Fibroblast of lung (primary cell): ENCODE measurements around the gene CTF1. TPM values are rescaled to one million over a fixed set of nuclear protein-coding genes. Genes with fewer than 3 reads are reported as not detected.

Experiments used
- DNase-seq, 2 donors: peaks; one replicate each; pipeline versions ENCODE4 v3.0.0 to v3.0.0-alpha.2; 2010; ENCODE audit warnings: low read depth in 2 of 2
- H2AFZ ChIP-seq: 2 replicates; pipeline ENCODE4 v1.5.1; 2012; ENCODE audit warnings: low read length, control low read depth, inconsistent platforms
- H3K27ac ChIP-seq: 2 replicates; pipeline ENCODE4 v1.5.1; 2011; ENCODE audit warnings: low read length, control low read depth; ENCODE audit not compliant: insufficient read depth
- H3K27me3 ChIP-seq: 2 replicates; pipeline ENCODE4 v1.5.1; 2011; ENCODE audit warnings: mild to moderate bottlenecking, low read length; ENCODE audit not compliant: control insufficient read depth, insufficient read depth
- H3K36me3 ChIP-seq: 2 replicates; pipeline ENCODE4 v1.5.1; 2011; ENCODE audit warnings: low read length; ENCODE audit not compliant: control insufficient read depth, insufficient read depth
- H3K4me1 ChIP-seq: 2 replicates; pipeline ENCODE4 v1.5.1; 2011; ENCODE audit warnings: low read length; ENCODE audit not compliant: control insufficient read depth, insufficient read depth; ENCODE audit errors: extremely low read depth
- H3K4me2 ChIP-seq: 2 replicates; pipeline ENCODE4 v1.5.1; 2011; ENCODE audit warnings: low read length, control low read depth; ENCODE audit not compliant: insufficient read depth; ENCODE audit errors: extremely low read depth
- H3K4me3 ChIP-seq, 4 experiments: fragments of 200-600 bp in 1 of 4; sonication (generic) in 1 of 4; replicated peaks in 1 of 4; 2 replicates each; pipeline ENCODE4 v1.5.1; 2011 to 2016; ENCODE audit warnings: low read length in 4 of 4, low read depth in 3 of 4, mild to moderate bottlenecking in 3 of 4, control low read depth in 2 of 4, inconsistent platforms in 1 of 4, mixed read lengths in 1 of 4; ENCODE audit not compliant: insufficient read depth in 1 of 4; ENCODE audit errors: control extremely low read depth in 1 of 4
- H3K79me2 ChIP-seq: 2 replicates; pipeline ENCODE4 v1.5.1; 2012; ENCODE audit warnings: mild to moderate bottlenecking, low read length, inconsistent platforms; ENCODE audit not compliant: control insufficient read depth, insufficient read depth
- H3K9ac ChIP-seq: 2 replicates; pipeline ENCODE4 v1.5.1; 2011; ENCODE audit warnings: mild to moderate bottlenecking, low read length, control low read depth; ENCODE audit not compliant: insufficient read depth
- H3K9me3 ChIP-seq: 2 replicates; pipeline ENCODE4 v1.5.1; 2012; ENCODE audit warnings: low read depth, low read length; ENCODE audit not compliant: control insufficient read depth, insufficient read depth
- H4K20me1 ChIP-seq: 2 replicates; pipeline ENCODE4 v1.5.1; 2011; ENCODE audit warnings: low read length; ENCODE audit not compliant: control insufficient read depth, insufficient read depth; ENCODE audit errors: extremely low read depth
- CTCF ChIP-seq, 2 donors: IDR thresholded peaks in 1 of 2; conservative IDR thresholded peaks in 1 of 2; 1 replicate in 1 of 2; 2 replicates in 1 of 2; pipeline ENCODE4 v1.5.1; 2011 to 2012; ENCODE audit warnings: low read length in 2 of 2, control low read depth in 1 of 2, inconsistent platforms in 1 of 2, low read depth in 1 of 2, mild to moderate bottlenecking in 1 of 2
- EZH2 ChIP-seq: IDR thresholded peaks from 2 replicates; pipeline ENCODE4 v1.5.1; 2012; ENCODE audit warnings: low read length, control low read depth, mild to moderate bottlenecking; ENCODE audit errors: missing control alignments
- polyA plus RNA-seq, 2 donors: library from polyadenylated mRNA; depleted of rRNA in 1 of 2; stranded (reverse) in 1 of 2; unstranded in 1 of 2; fragments of >200 nt; gene quantifications; 2 replicates each; pipeline ENCODE4 v1.2.1, GENCODE V29; 2011 to 2012; ENCODE audit warnings: missing spikeins in 1 of 2
- total RNA-seq: library from RNA; depleted of rRNA; stranded (reverse); fragments of >200 nt; gene quantifications from 2 replicates; pipeline ENCODE4 v1.2.1, GENCODE V29; 2014

CTF1 gene
- total and polyA plus RNA-seq, 2 donors (not counting 1 experiment from before 2014, with no cell fraction given) = 5.3 to 8.8 TPM

- TF ChIP-seq EZH2 (no peak), CTCF (conservative IDR thresholded peaks at IDR 0.05 in 1 of 2, IDR thresholded peaks at IDR 0.05 in 1 of 2; ENCODE audit: low read depth in 1 of 2, low read length in 2 of 2) (no peak)
- H3K4me1 ChIP-seq = peaks cover 4% of the 10 kb centered on the region
- H3K79me2 ChIP-seq = no peaks in the 10 kb centered on the region
- no peaks in the 10 kb centered on the region for H3K9me3 ChIP-seq
- H3K4me3 ChIP-seq = no peak overlapping the region
- H3K9ac ChIP-seq = no peak overlapping the region
- H2AFZ ChIP-seq = no peak overlapping the region
- H3K27ac ChIP-seq = no peak overlapping the region
- H3K36me3 ChIP-seq = peaks cover 18% of the 10 kb centered on the region
- no peak overlapping the region for H3K4me2 ChIP-seq
- no peak for DNase-seq
- H4K20me1 ChIP-seq = no peaks in the 10 kb centered on the region
- H3K27me3 ChIP-seq = no peaks in the 10 kb centered on the region
Observed at GRCh38 chr16:30942426-30942806, 46.0 kb downstream of the CTF1 start.

GRCh38 chr16:30944352-30944751 is 47.9 kb downstream of the CTF1 start:
- Histone ChIP-seq H3K9me3 (no peaks in the 10 kb centered on the region), H3K36me3 (peaks cover 18% of the 10 kb centered on the region), H4K20me1 (no peaks in the 10 kb centered on the region), H3K4me3 (no peak overlapping the region), H3K79me2 (no peaks in the 10 kb centered on the region), H3K4me2 (no peak overlapping the region), H3K4me1 (peaks cover 3% of the 10 kb centered on the region), H3K27ac (no peak overlapping the region), H3K9ac (no peak overlapping the region), H3K27me3 (no peaks in the 10 kb centered on the region), H2AFZ (no peak overlapping the region)
- TF ChIP-seq EZH2 (no peak), CTCF (conservative IDR thresholded peaks at IDR 0.05 in 1 of 2, IDR thresholded peaks at IDR 0.05 in 1 of 2; ENCODE audit: low read depth in 1 of 2, low read length in 2 of 2) (no peak)
- no peak for DNase-seq

- Histone ChIP-seq H3K4me3 (no peak overlapping the region), H4K20me1 (no peaks in the 10 kb centered on the region), H3K79me2 (peaks cover 8% of the 10 kb centered on the region), H3K27ac (no peak overlapping the region), H2AFZ (no peak overlapping the region), H3K4me2 (no peak overlapping the region), H3K9ac (no peak overlapping the region), H3K36me3 (peaks cover 18% of the 10 kb centered on the region), H3K4me1 (peaks cover 21% of the 10 kb centered on the region), H3K9me3 (no peaks in the 10 kb centered on the region), H3K27me3 (no peaks in the 10 kb centered on the region)
- TF ChIP-seq CTCF (conservative IDR thresholded peaks at IDR 0.05 in 1 of 2, IDR thresholded peaks at IDR 0.05 in 1 of 2; ENCODE audit: low read depth in 1 of 2, low read length in 2 of 2) (no peak), EZH2 (no peak)
- DNase-seq = no peak
Observed at GRCh38 chr16:30946671-30947540, 50.5 kb downstream of the CTF1 start.
